Activated T-cell treated with anti-CD3 and anti-CD28 coated beads, Interleukin-2, amount 50 U/mL, for 4 hours (primary cell): ENCODE measurements around the gene IL1A. TPM values are rescaled to one million over a fixed set of nuclear protein-coding genes. Genes with fewer than 3 reads are reported as not detected.
A peak's percentile ranks its signal among the peaks of the same experiment; 100 is the strongest.

Source experiments
- ATAC-seq, 2 donors: fragments of 200-7000 bp; cut with Tn5 transposase; one replicate each; pipeline ENCODE4 v1.10.0; 2021
- DNase-seq: peaks from one replicate; pipeline ENCODE4 v3.0.0-alpha.2; 2020
- H3K27me3 Mint-ChIP-seq: one replicate; pipeline ENCODE4 v1.8.0; 2021; ENCODE audit warnings: low read depth, mixed read lengths
- H3K36me3 Mint-ChIP-seq: one replicate; pipeline ENCODE4 v1.8.0; 2022; ENCODE audit warnings: mixed read lengths; ENCODE audit not compliant: insufficient read depth
- H3K4me1 Mint-ChIP-seq: one replicate; pipeline ENCODE4 v1.8.0; 2021; ENCODE audit warnings: low read depth, mixed read lengths
- H3K4me3 Mint-ChIP-seq: one replicate; pipeline ENCODE4 v1.8.0; 2021; ENCODE audit warnings: mild to moderate bottlenecking, moderate library complexity, mixed read lengths
- H3K9me3 Mint-ChIP-seq: one replicate; pipeline ENCODE4 v1.8.0; 2021; ENCODE audit warnings: mixed read lengths
- total RNA-seq, 3 donors: library from RNA; stranded (reverse); gene quantifications; one replicate each; pipeline ENCODE4 v1.2.1, GENCODE V29; 2021

The IL1A gene
- total RNA-seq, 3 donors from 2014 or later: 2.0 to 4.3 (median 3.8) TPM

DNA sequence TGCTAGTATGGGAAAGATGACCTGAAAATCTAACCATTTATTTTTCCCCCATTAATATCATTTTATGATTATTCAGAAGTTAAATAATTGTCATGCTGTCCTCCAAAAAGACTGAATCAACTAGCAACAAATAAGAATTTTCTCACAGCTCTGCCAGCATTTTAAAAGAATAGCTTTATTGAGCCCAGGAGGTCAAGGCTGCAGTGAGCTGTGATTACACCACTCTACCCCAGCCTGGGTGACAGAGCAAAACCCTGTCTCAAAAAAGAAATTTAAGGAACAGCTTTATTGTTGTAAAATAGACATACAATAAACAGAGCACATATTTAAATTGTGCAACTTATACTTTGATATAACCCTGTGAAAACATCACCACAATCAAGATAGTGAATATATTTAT is 24.8 kb upstream of the IL1A start:
- DNase-seq: no peak
- H3K9me3 Mint-ChIP-seq: peaks cover 16% of the 10 kb centered on the region
- peaks cover 26% of the 10 kb centered on the region for H3K4me1 Mint-ChIP-seq
- ATAC-seq: no peak
- no peaks in the 10 kb centered on the region for H3K36me3 Mint-ChIP-seq
- H3K4me3 Mint-ChIP-seq: no peak overlapping the region
- no peaks in the 10 kb centered on the region for H3K27me3 Mint-ChIP-seq

- ATAC-seq (no peak), DNase-seq (no peak)
- Mint-ChIP-seq H3K27me3 (no peaks in the 10 kb centered on the region), H3K4me1 (peaks cover 19% of the 10 kb centered on the region), H3K9me3 (peaks cover 16% of the 10 kb centered on the region), H3K4me3 (no peak overlapping the region), H3K36me3 (no peaks in the 10 kb centered on the region)
Measured at GRCh38 chr2:112807233-112807807, 23.0 kb upstream of the IL1A start.

- DNase-seq: no peak
- ATAC-seq: no peak
- no peaks in the 10 kb centered on the region for H3K36me3 Mint-ChIP-seq
- peaks cover 16% of the 10 kb centered on the region for H3K9me3 Mint-ChIP-seq
- no peak overlapping the region for H3K4me3 Mint-ChIP-seq
- H3K4me1 Mint-ChIP-seq: peaks cover 7% of the 10 kb centered on the region
- no peaks in the 10 kb centered on the region for H3K27me3 Mint-ChIP-seq
Measured at GRCh38 chr2:112805542-112805941, 21.2 kb upstream of the IL1A start.

GRCh38 chr2:112803691-112804521 is 19.6 kb upstream of the IL1A start:
- no peaks in the 10 kb centered on the region for H3K27me3 Mint-ChIP-seq
- H3K4me3 Mint-ChIP-seq: no peak overlapping the region
- H3K36me3 Mint-ChIP-seq: no peaks in the 10 kb centered on the region
- peaks cover 10% of the 10 kb centered on the region for H3K4me1 Mint-ChIP-seq
- peaks cover 10% of the 10 kb centered on the region for H3K9me3 Mint-ChIP-seq
- ATAC-seq (peak in 1 of 2 donors; percentile 89), DNase-seq (no peak)

DNA sequence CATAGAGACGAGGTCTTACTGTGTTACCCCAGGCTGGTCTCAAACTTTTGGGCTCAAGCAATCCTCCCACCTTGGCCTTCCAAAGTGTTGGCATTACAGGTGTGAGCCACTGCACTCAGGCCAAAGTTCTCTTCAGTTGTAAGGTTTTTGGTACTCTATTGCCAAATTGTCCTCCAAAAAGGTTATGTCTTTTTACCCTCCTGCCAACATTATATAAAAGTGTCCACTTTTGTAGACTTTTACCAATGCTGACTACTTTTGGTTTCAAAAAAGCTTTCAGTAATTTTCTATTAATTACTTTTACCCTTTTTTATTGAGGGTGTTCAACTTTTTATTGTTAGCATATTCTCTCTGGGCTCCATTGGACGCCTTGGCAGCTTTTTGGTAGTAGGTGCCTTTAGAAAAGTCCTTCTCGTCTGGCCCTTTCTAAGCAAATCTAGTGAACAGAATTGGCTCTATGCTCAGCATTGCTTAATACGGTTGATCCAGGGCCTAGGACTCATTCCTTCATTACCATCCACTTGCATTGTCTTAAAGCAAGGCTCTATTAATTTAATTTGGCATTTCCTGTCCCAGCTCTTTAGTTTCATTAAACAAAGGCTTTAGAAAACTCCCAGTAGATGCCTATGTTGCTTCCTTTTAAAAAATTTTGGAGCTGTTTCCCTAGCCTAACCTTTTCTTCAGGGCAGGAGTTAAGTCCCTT is 16.7 kb upstream of the IL1A start:
- no peaks in the 10 kb centered on the region for H3K27me3 Mint-ChIP-seq
- ATAC-seq (no peak), DNase-seq (no peak)
- peaks cover 11% of the 10 kb centered on the region for H3K4me1 Mint-ChIP-seq
- no peaks in the 10 kb centered on the region for H3K36me3 Mint-ChIP-seq
- H3K4me3 Mint-ChIP-seq: no peak overlapping the region
- H3K9me3 Mint-ChIP-seq: no peaks in the 10 kb centered on the region

GRCh38 chr2:112798979-112799975 is 15.0 kb upstream of the IL1A start:
- Mint-ChIP-seq H3K4me1 (peaks cover 9% of the 10 kb centered on the region), H3K9me3 (no peaks in the 10 kb centered on the region), H3K27me3 (no peaks in the 10 kb centered on the region), H3K4me3 (no peak overlapping the region), H3K36me3 (no peaks in the 10 kb centered on the region)
- ATAC-seq (no peak), DNase-seq (no peak)

DNA sequence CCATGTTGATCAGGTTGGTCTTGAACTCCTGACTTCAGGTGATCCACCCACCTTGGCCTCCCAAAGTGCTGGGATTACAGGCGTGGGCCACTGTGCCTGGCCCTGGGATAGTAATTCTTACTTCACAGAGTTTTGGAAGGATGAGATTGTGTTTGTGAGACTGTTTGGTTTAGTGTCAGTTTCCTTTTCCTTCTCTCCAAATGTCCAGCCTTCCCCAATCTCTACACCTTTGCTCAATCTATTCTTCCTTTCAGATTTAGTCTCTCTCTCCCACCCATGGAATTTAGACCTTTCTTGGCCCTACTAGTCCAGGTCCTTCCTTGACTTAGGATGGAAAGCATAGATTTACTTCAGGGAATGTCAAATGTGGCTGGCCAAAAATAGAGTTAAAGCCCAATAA is 12.2 kb upstream of the IL1A start:
- ATAC-seq (no peak), DNase-seq (no peak)
- Mint-ChIP-seq H3K9me3 (peaks cover 4% of the 10 kb centered on the region), H3K27me3 (no peaks in the 10 kb centered on the region), H3K36me3 (no peaks in the 10 kb centered on the region), H3K4me1 (peaks cover 13% of the 10 kb centered on the region), H3K4me3 (no peak overlapping the region)

DNA sequence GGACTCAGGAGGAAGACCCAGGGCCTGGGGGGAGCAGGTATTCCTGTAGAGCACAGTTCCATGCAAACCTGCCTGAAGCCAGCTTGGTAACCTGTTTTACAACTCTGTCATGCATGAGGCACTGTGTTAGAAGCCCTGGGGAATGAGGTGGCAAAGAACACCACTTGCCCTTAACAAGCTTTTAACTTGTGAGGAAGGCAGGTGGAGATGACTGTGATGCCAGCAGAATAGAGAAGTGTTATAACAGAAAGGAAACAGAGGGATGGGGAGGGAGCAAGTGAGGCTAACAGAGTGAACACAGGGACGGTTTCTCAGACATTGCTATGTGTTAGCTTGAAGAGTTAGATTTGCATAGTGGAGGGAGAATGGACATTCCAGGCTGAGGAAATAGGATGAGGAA is 11.5 kb upstream of the IL1A start:
- Mint-ChIP-seq H3K9me3 (peaks cover 4% of the 10 kb centered on the region), H3K36me3 (no peaks in the 10 kb centered on the region), H3K4me1 (peaks cover 13% of the 10 kb centered on the region), H3K4me3 (no peak overlapping the region), H3K27me3 (no peaks in the 10 kb centered on the region)
- ATAC-seq: no peak
- DNase-seq: no peak

DNA sequence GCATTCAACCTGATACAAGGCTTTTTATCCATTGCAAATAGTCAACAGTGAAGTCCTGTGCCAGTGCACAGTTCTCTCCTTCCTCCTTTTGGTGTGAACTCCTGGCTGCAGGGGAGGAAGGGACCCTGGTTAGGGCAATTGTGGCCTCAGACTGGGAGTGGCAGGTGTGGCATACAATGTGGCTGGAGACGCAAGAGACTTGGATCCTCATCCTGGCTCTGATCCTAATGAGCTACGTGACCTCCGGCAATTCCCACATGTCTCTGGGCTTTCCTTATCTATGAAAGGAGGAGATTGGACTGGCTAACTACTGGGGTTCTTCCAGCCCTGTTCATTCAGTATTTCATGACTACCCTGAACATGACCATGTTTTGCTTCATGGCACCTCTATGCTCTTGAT is 10.5 kb upstream of the IL1A start:
- H3K4me1 Mint-ChIP-seq: peaks cover 13% of the 10 kb centered on the region
- ATAC-seq (no peak), DNase-seq (no peak)
- H3K4me3 Mint-ChIP-seq: no peak overlapping the region
- H3K27me3 Mint-ChIP-seq: no peaks in the 10 kb centered on the region
- peaks cover 4% of the 10 kb centered on the region for H3K9me3 Mint-ChIP-seq
- no peaks in the 10 kb centered on the region for H3K36me3 Mint-ChIP-seq

- Mint-ChIP-seq H3K9me3 (peaks cover 4% of the 10 kb centered on the region), H3K27me3 (no peaks in the 10 kb centered on the region), H3K4me1 (peaks cover 11% of the 10 kb centered on the region)
Measured at GRCh38 chr2:112794131-112794733, 9.9 kb upstream of the IL1A start.

GRCh38 chr2:112793449-112793978 is 9.2 kb upstream of the IL1A start:
- no peaks in the 10 kb centered on the region for H3K36me3 Mint-ChIP-seq
- peaks cover 9% of the 10 kb centered on the region for H3K4me1 Mint-ChIP-seq
- H3K4me3 Mint-ChIP-seq: no peak overlapping the region
- ATAC-seq: peak; percentile 34 to 58
- no peak for DNase-seq
- peaks cover 4% of the 10 kb centered on the region for H3K9me3 Mint-ChIP-seq
- H3K27me3 Mint-ChIP-seq: no peaks in the 10 kb centered on the region

More at GRCh38 chr2:112794131-112794733, 9.9 kb upstream of the IL1A start:
- ATAC-seq: peak in 1 of 2 donors; percentile 63
- no peak for DNase-seq
- no peak overlapping the region for H3K4me3 Mint-ChIP-seq
- no peaks in the 10 kb centered on the region for H3K36me3 Mint-ChIP-seq

DNA sequence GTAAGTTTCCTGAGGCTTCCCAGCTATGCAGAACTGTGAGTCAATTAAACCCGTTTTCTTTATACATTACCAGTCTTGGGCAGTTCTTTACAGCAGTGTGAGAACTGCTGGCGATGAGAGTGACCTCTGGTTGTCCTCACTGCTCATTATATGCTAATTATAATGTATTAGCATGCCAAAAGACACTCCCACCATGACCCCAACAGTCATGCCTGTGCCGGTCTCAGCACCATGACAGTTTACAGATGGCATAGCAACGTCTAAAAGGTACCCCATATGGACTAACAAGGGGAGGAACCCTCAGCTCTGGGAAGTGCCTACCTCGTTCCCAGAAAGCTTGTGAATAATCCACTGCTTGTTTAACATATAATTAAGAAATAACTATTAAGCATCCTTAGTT is 8.1 kb upstream of the IL1A start:
- Mint-ChIP-seq H3K4me3 (no peak overlapping the region), H3K36me3 (no peaks in the 10 kb centered on the region), H3K4me1 (peaks cover 9% of the 10 kb centered on the region), H3K9me3 (peaks cover 4% of the 10 kb centered on the region), H3K27me3 (no peaks in the 10 kb centered on the region)
- DNase-seq: no peak
- no peak for ATAC-seq

- DNase-seq (no peak), ATAC-seq (no peak)
- H3K4me3 Mint-ChIP-seq: no peak overlapping the region
- H3K27me3 Mint-ChIP-seq: peaks cover 2% of the 10 kb centered on the region
- no peaks in the 10 kb centered on the region for H3K36me3 Mint-ChIP-seq
- H3K4me1 Mint-ChIP-seq: peaks cover 9% of the 10 kb centered on the region
- peaks cover 4% of the 10 kb centered on the region for H3K9me3 Mint-ChIP-seq
Measured at GRCh38 chr2:112791693-112792230, 7.5 kb upstream of the IL1A start.
